NCI-H1048 (cell line): ENCODE data around the gene HEBP2.
"Not testable (repeated sequence)": the region's sequence is repeated elsewhere in the genome, so short reads cannot be mapped to it uniquely, and the experiment has no call there.

Source experiments
- DNase-seq: peaks from one replicate; lab custom pipeline; 2025; lab: John Stamatoyannopoulos, UW

Gene HEBP2

GRCh38 chr6:138403801-138404665, at the start of gene HEBP2:
TSS of gene HEBP2 (plus strand) at chr6:138404223. CDS start at chr6:138404496, 273 bp downstream.
- peak; percentile 75 for DNase-seq

DNA sequence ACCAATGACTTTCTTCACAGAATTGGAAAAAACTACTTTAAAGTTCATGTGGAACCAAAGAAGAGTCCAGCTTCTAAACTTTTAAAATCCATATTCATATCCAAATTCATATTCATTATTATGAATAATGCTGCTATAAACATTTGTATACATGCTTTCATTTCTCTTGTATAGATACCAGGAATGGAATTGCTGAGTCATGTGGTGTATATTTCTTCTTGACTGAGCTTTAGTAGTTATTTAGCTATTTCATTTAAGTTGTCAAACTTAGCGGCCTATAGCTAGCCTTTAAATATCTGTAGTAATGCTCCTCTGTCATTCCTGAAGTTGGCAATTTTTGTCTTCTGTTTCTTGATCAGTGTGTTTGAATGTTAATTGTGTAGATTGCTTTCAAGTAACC, 46.1 kb upstream of the HEBP2 start:
- no peak for DNase-seq

DNA sequence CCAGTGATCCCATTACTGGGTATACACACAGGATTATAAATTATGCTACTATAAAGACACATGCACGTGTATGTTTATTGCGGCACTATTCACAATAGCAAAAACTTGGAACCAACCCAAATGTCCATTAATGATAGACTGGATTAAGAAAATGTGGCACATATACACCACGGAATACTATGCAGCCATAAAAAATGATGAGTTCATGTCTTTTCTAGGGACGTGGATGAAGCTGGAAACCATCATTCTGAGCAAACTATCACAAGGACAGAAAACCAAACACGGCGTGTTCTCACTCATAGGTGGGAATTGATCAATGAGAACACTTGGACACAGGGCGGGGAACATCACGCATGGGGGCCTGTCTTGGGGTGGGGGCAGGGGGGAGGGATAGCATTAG, 35.3 kb upstream of the HEBP2 start:
- not testable (repeated sequence) for DNase-seq

- no peak for DNase-seq
These were observed 33.2 kb upstream of the HEBP2 start for GRCh38 chr6:138370631-138371451.

- no peak for DNase-seq
These were observed 32.6 kb upstream of the HEBP2 start for GRCh38 chr6:138371452-138371711.

DNA sequence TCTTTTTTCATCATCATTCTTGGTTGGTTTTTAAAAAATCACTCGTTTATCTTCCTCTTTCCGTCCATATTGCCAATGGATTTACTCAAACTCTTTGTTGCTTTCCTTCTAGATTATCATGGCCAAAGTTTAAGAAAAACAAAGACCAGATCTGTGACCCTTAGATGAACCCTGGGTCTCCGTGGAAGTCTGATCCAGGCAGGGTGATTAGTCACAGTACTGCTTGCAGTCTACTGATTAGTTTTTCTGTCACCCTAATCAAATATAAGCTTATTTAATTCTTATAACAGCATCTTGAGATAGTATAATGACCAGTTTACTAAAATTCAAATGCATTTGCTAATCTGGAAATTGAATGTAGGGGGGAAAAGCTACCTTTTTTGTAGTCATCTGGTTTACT, 32.3 kb upstream of the HEBP2 start:
- no peak for DNase-seq

- no peak for DNase-seq
These were observed 31.1 kb upstream of the HEBP2 start for GRCh38 chr6:138372711-138373463.

DNA sequence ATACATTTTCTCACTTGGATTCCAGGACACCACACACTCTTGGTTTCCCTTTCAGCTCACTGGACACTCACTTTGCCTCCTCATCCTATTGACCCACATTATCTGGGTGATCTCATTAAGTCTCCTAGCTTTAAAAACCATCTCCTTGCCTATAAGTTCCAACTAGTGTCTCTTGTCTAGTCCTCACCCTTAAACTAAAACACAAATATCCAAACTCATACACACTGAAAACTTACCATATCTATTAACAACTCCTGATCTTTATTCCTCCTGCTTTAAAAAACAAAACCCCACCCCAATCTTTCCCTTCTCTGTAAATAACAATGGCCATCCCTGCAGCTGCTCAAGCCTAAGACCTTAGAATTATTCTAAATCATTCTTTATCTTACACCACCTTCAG, 29.8 kb upstream of the HEBP2 start:
- DNase-seq: no peak

- no peak for DNase-seq
These were observed 29.2 kb upstream of the HEBP2 start for GRCh38 chr6:138374815-138375214.

GRCh38 chr6:138377042-138377441, 27.0 kb upstream of the HEBP2 start:
- DNase-seq: no peak

GRCh38 chr6:138377844-138378243, 26.2 kb upstream of the HEBP2 start, which contains the start of gene SMIM28:
TSS of gene SMIM28 (plus strand) at chr6:138377905. CDS start at chr6:138378073, 168 bp downstream.
- DNase-seq: no peak

DNA sequence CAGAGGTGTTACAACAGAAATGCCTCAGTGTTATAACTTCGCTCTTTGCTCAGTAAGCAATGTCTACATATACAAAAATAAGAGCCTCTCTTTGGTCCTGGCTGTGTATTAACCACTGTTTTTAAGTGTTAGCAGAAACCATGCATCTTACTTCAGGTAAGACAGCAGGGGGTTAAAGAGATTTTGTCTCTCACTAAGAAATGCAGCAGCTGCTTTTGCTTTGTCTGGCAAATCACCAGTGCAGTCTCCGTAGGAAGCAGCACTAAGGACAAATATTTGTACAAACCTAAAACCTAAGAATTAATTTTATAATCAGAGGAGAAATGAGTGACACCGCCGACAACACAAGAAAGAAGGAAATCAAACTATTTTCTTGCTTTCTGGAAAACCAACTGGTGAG, 25.6 kb upstream of the HEBP2 start:
- no peak for DNase-seq

DNA sequence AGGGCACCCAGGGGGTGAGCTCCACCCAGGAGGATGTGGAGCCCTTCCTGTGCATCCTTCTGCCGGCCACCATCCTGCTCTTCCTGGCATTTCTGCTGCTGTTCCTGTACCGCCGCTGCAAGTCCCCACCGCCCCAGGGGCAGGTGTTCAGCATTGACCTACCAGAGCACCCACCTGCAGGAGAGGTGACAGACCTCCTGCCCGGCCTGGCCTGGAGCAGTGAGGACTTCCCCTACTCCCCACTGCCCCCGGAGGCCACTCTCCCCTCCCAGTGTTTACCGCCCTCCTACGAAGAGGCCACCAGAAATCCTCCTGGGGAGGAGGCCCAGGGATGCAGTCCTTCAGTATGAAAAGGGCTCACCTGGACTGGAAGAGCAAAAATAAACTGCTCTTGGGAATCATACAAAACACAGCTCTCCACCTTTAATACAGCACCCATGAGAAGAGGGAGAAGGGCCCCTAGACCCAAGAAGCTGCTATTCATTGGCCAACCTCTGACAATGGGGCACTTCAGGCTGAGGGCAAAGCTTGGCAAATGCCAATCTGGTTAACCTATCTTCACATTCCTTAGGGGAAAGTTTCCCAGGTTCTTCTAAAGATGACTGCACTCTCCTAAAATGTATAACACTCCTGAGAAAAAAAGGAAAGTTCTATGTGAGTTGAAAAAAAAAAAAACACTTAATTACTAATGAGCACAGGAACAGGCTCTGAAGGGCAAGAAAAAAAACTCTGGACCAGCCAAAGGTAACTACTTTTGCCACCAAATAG, 21.3 kb upstream of the HEBP2 start:
- DNase-seq: no peak

GRCh38 chr6:138383776-138384175, 20.2 kb upstream of the HEBP2 start:
- DNase-seq: no peak

- DNase-seq: no peak
These were observed 17.1 kb upstream of the HEBP2 start for GRCh38 chr6:138386897-138387296.

- no peak for DNase-seq
These were observed 16.2 kb upstream of the HEBP2 start for GRCh38 chr6:138387577-138388368.

DNA sequence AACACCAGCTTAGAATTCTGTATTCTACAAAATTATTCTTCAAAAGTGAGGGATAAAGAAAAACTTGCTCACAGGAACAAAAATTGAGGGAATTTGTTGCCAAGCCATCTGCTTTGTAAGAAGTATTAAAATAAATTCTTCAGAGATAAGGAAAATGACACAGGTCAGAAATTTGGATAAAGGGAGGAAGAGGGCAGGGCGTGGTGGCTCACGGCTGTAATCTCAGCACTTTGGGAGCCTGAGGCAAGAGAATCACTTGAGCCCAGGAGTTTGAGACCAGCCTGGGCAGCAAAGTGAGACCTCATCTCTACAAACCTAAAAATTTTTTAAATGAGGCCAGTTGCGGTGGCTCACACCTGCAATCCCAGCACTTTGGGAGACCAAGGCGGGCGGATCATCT, 14.5 kb upstream of the HEBP2 start:
- no peak for DNase-seq

GRCh38 chr6:138393871-138394783, 9.9 kb upstream of the HEBP2 start:
- no peak for DNase-seq

DNA sequence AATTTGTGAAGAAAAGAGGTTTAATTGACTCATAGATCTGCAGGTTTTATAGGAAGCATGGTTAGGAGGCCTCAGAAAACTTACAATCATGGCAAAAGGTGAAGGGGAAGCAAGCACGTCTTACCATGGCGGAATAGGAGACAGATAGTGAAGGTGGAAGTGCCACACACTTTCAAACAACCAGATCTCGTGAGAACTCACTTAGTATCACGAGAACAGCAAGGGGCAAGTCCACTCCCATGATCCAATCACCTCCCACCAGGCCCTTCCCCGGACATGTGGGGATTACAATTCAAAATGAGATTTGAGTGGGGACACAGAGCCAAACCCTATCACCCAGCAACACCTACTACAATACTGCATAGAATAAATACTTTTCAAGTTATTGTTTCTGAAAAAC, 7.3 kb upstream of the HEBP2 start:
- no peak for DNase-seq
